AG04449 (cell line): ENCODE measurements around the gene PRKCE.

Experiments used
- CTCF ChIA-PET: fragments of 350-600 bp; formaldehyde crosslinking; extraction: SDS; loops from one replicate; lab custom pipeline; 2021; ENCODE audit warnings: antibody characterized with exemption; lab: Yijun Ruan, JAX
- POLR2A ChIA-PET: fragments of 400-600, 350-600 bp; formaldehyde crosslinking; extraction: SDS; loops from one replicate; lab custom pipeline; 2020; ENCODE audit warnings: antibody characterized with exemption, inconsistent platforms; lab: Yijun Ruan, JAX
- DNase-seq: peaks from one replicate; pipeline ENCODE4 v3.0.0-alpha.2; 2010; ENCODE audit warnings: low read depth, low spot score
- H3K4me3 ChIP-seq: 2 replicates; pipeline ENCODE4 v1.5.1; 2011; ENCODE audit warnings: low read depth, mild to moderate bottlenecking, control low read depth, low read length
- TF ChIP-seq, protein P1 (sequence below): IDR thresholded peaks from one replicate; pipeline ENCODE4 v1.5.1; 2011; ENCODE audit warnings: mild to moderate bottlenecking, moderate library complexity, low read length, control low read depth, inconsistent platforms; ENCODE audit not compliant: insufficient read depth; ENCODE audit errors: missing control alignments

Gene PRKCE

DNA sequence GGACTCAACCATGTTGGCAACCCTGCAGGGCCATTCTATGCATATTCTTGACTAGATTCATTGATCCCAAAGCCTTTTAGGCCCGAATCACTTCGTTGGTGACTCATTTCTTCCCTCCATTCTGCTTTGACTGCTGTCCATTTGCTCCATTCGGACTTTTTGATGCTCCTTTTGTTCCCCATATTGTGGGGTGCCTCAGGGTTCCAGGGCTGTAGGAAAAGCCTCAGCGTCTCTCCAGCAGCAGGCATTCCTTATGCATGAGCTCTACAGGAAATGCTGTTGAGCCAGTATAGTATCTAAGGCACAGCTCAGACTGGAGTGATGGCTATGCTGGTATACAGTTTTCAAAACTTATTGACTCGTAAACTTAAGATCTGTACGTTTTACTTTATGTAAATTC is 292.6 kb downstream of the PRKCE start:
- no peak for DNase-seq
- no peak overlapping the region for H3K4me3 ChIP-seq

DNA sequence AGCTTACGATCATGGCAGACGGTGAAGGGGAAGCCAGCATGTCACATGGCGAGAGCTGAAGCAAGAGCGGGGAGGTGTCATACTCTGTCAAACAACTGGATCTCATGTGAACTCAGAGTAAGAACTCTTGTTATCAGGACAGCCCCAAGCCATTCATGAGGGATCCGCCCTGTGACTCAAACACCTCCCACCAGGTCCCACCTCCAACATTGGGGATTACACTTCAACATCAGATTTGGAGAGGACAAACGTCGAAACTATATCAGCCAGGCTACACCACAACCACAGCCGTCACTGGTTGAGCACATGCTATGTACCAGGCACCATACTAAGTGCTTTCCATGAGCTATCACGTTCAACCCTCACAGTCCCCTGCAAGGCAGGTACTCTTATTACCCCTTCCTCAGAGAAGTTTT is 293.8 kb downstream of the PRKCE start:
- CTCF ChIA-PET: interaction anchor here (1.0 to 1.5 kb wide), 2 partner anchors 48 to 303 kb away, joined by 3 to 4 read pairs; no protein-coding TSS in a partner anchor

More for the DNA sequence above, 292.6 kb downstream of the PRKCE start:
- CTCF ChIA-PET: interaction anchor here (1.3 to 2.0 kb wide), 2 partner anchors 30 to 300 kb away, joined by 3 to 5 read pairs; no protein-coding TSS in a partner anchor
- POLR2A ChIA-PET: no interaction called here
- TF ChIP-seq, protein P1, sequence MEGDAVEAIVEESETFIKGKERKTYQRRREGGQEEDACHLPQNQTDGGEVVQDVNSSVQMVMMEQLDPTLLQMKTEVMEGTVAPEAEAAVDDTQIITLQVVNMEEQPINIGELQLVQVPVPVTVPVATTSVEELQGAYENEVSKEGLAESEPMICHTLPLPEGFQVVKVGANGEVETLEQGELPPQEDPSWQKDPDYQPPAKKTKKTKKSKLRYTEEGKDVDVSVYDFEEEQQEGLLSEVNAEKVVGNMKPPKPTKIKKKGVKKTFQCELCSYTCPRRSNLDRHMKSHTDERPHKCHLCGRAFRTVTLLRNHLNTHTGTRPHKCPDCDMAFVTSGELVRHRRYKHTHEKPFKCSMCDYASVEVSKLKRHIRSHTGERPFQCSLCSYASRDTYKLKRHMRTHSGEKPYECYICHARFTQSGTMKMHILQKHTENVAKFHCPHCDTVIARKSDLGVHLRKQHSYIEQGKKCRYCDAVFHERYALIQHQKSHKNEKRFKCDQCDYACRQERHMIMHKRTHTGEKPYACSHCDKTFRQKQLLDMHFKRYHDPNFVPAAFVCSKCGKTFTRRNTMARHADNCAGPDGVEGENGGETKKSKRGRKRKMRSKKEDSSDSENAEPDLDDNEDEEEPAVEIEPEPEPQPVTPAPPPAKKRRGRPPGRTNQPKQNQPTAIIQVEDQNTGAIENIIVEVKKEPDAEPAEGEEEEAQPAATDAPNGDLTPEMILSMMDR: no peak

GRCh38 chr2:45946023-45946422 is 294.5 kb downstream of the PRKCE start:
- POLR2A ChIA-PET: no interaction called here
- TF ChIP-seq, protein P1: no peak
- DNase-seq: no peak
- CTCF ChIA-PET: interaction anchor here (0.7 to 1.5 kb wide), 4 partner anchors 9 to 304 kb away, joined by 3 to 4 read pairs (median 3); no protein-coding TSS in a partner anchor
- no peak overlapping the region for H3K4me3 ChIP-seq

More for the DNA sequence above, 293.8 kb downstream of the PRKCE start:
- no peak overlapping the region for H3K4me3 ChIP-seq
- no peak for DNase-seq
- POLR2A ChIA-PET: no interaction called here
- TF ChIP-seq, protein P1: no peak

DNA sequence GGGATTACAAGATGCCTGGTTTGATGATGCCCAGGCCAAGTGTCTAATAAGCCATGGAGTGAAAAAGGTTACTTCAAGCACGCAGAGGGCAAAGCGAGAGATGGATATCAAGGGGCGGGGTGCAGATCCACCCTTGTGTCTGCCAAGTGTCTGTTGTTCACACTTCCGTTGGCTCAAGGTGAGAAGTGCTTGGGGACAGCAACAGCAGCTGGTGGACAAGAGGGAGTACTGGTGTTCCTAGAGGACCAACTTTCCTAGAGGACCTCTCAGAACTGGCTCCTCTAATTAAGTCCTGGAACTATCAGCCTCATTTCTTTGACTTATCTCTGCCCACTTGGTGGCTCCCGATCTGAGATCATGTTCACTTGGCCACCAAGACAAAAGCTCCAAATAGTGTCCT is 299.1 kb downstream of the PRKCE start:
- H3K4me3 ChIP-seq: no peak overlapping the region
- DNase-seq: no peak
- ChIA-PET POLR2A (no interaction called here), CTCF (interaction anchor here (1.1 to 1.3 kb wide), 3 partner anchors 13 to 42 kb away, joined by 4 to 5 read pairs (median 4); no protein-coding TSS in a partner anchor)
- TF ChIP-seq, protein P1: no peak

- DNase-seq: no peak
- TF ChIP-seq, protein P1: no peak
- CTCF ChIA-PET: interaction anchor here (0.9 to 1.3 kb wide), 4 partner anchors 14 to 171 kb away, joined by 3 to 5 read pairs (median 4); no protein-coding TSS in a partner anchor
- no peak overlapping the region for H3K4me3 ChIP-seq
- POLR2A ChIA-PET: no interaction called here
These were observed 299.7 kb downstream of the PRKCE start for GRCh38 chr2:45951025-45951727.

DNA sequence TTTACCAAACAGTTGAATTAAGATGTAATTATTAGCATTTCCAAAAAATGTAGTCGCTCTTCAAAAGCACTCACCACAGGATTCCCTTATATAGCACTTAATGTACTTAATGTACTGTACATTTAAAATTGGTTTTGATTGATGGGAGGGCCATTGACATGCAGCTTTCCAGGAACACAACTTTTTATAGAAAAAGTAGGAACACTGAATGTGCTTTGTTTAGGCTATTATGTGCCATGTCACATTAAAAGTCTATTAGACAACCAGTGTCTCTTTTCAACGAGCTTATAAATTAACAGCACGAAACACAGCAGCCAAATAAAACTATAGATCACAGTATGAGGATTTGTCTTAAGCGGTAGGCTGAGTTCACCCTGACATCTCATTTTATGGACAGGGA is 301.1 kb downstream of the PRKCE start:
- no peak for DNase-seq
- no peak overlapping the region for H3K4me3 ChIP-seq
- ChIA-PET POLR2A (no interaction called here), CTCF (no interaction called here)
- TF ChIP-seq, protein P1: no peak
